ENCODE data around the gene IGIP.

The IGIP gene

GRCh38 chr5:140165923-140166270 is 40.2 kb downstream of the IGIP start:
- H3K27me3 ChIP-seq (ENCODE audit: insufficient read depth, low read depth, severe bottlenecking): no peaks in the 10 kb centered on the region
- DNase-seq: no peak
- no peak overlapping the region for H3K27ac ChIP-seq
- TF ChIP-seq CTCF (IDR thresholded peaks at IDR 0.05; ENCODE audit: low read depth, low read length): no peak
- H3K4me3 ChIP-seq (ENCODE audit: low read depth, low read length): no peak overlapping the region
- no peaks in the 10 kb centered on the region for H3K36me3 ChIP-seq
- no peaks in the 10 kb centered on the region for H3K9me3 ChIP-seq (ENCODE audit: severe bottlenecking)

GRCh38 chr5:140166911-140167310 is 41.2 kb downstream of the IGIP start:
- H3K27me3 ChIP-seq (ENCODE audit: insufficient read depth, low read depth, severe bottlenecking): no peaks in the 10 kb centered on the region
- DNase-seq: no peak

GRCh38 chr5:140168371-140168770 is 42.6 kb downstream of the IGIP start:
- H3K9me3 ChIP-seq (ENCODE audit: severe bottlenecking): no peaks in the 10 kb centered on the region
- H3K36me3 ChIP-seq: no peaks in the 10 kb centered on the region
- DNase-seq: no peak
- no peaks in the 10 kb centered on the region for H3K27me3 ChIP-seq (ENCODE audit: insufficient read depth, low read depth, severe bottlenecking)
- H3K27ac ChIP-seq: no peak overlapping the region
- TF ChIP-seq CTCF (IDR thresholded peaks at IDR 0.05; ENCODE audit: low read depth, low read length): no peak
- no peak overlapping the region for H3K4me3 ChIP-seq (ENCODE audit: low read depth, low read length)

More at GRCh38 chr5:140166911-140167310, 41.2 kb downstream of the IGIP start:
- no peaks in the 10 kb centered on the region for H3K36me3 ChIP-seq
- no peak for TF ChIP-seq CTCF (IDR thresholded peaks at IDR 0.05; ENCODE audit: low read depth, low read length)
- no peak overlapping the region for H3K27ac ChIP-seq
- no peaks in the 10 kb centered on the region for H3K9me3 ChIP-seq (ENCODE audit: severe bottlenecking)
- H3K4me3 ChIP-seq (ENCODE audit: low read depth, low read length): no peak overlapping the region

- DNase-seq: no peak
- no peak overlapping the region for H3K27ac ChIP-seq
Observed at GRCh38 chr5:140169410-140169809, 43.7 kb downstream of the IGIP start.

GRCh38 chr5:140172483-140172882 is 46.7 kb downstream of the IGIP start:
- Histone ChIP-seq H3K4me3 (ENCODE audit: low read depth, low read length) (no peak overlapping the region), H3K27ac (no peak overlapping the region), H3K27me3 (ENCODE audit: insufficient read depth, low read depth, severe bottlenecking) (no peaks in the 10 kb centered on the region), H3K9me3 (ENCODE audit: severe bottlenecking) (no peaks in the 10 kb centered on the region), H3K36me3 (peaks cover 4% of the 10 kb centered on the region)
- TF ChIP-seq CTCF (IDR thresholded peaks at IDR 0.05; ENCODE audit: low read depth, low read length): no peak
- no peak for DNase-seq

More at GRCh38 chr5:140169410-140169809, 43.7 kb downstream of the IGIP start:
- no peaks in the 10 kb centered on the region for H3K9me3 ChIP-seq (ENCODE audit: severe bottlenecking)
- H3K36me3 ChIP-seq: no peaks in the 10 kb centered on the region
- TF ChIP-seq CTCF (IDR thresholded peaks at IDR 0.05; ENCODE audit: low read depth, low read length): no peak
- no peak overlapping the region for H3K4me3 ChIP-seq (ENCODE audit: low read depth, low read length)
- no peaks in the 10 kb centered on the region for H3K27me3 ChIP-seq (ENCODE audit: insufficient read depth, low read depth, severe bottlenecking)

- TF ChIP-seq CTCF (IDR thresholded peaks at IDR 0.05; ENCODE audit: low read depth, low read length): no peak
- Histone ChIP-seq H3K27ac (no peak overlapping the region), H3K4me3 (ENCODE audit: low read depth, low read length) (no peak overlapping the region; the same call in 1 of the 2 replicates)
Observed at GRCh38 chr5:140174014-140174413, 48.3 kb downstream of the IGIP start.

More at GRCh38 chr5:140174014-140174413, 48.3 kb downstream of the IGIP start:
- Histone ChIP-seq H3K27me3 (ENCODE audit: insufficient read depth, low read depth, severe bottlenecking) (no peaks in the 10 kb centered on the region), H3K9me3 (ENCODE audit: severe bottlenecking) (no peaks in the 10 kb centered on the region), H3K36me3 (peaks cover 4% of the 10 kb centered on the region)
- DNase-seq: no peak

Data from WERI-Rb-1 (cell line).